Endothelial cell of umbilical vein (primary cell): ENCODE results near the gene RIMBP3C. TPM values are rescaled to one million over a fixed set of nuclear protein-coding genes. Genes with fewer than 3 reads are reported as not detected.

Source experiments
- BruUV-seq: library from RNA; stranded (reverse); fragments of 400-500 nt; replicated peaks from 2 replicates; lab custom pipeline; 2021; lab: Mats Ljungman, UMichigan
- CTCF ChIA-PET: fragments of 300-600, 350-600 bp; sonication (Branson Sonifier 250); formaldehyde crosslinking; loops from one replicate; lab custom pipeline; 2021; ENCODE audit warnings: antibody characterized with exemption, inconsistent platforms; lab: Charles Lee
- POLR2A ChIA-PET: fragments of 300-600, 350-600 bp; sonication (Branson Sonifier 250); formaldehyde crosslinking; loops from one replicate; lab custom pipeline; 2021; ENCODE audit warnings: antibody characterized with exemption, inconsistent platforms; lab: Charles Lee
- DNase-seq: peaks from one replicate; pipeline ENCODE4 v3.0.0-alpha.2; 2011; ENCODE audit warnings: low read depth, low spot score
- FAIRE-seq: peaks from 2 replicates; lab custom pipeline; 2011; peaks lifted over from hg19 to GRCh38; lab: Jason Lieb, UNC
- H2AFZ ChIP-seq: 2 replicates; pipeline ENCODE4 v1.6.0; 2012; ENCODE audit warnings: low read depth, low read length, control low read depth, inconsistent platforms
- H3K27ac ChIP-seq: 2 replicates; pipeline ENCODE4 v1.5.1; 2011; ENCODE audit warnings: low read depth, mild to moderate bottlenecking, control low read depth, low read length, moderate library complexity; ENCODE audit not compliant: insufficient read depth
- H3K27me3 ChIP-seq, 2 experiments: 2 replicates each; pipeline versions ENCODE4 v1.6.0 to v1.6.1; 2011; ENCODE audit warnings: low read length in 2 of 2, mixed read lengths in 1 of 2; ENCODE audit not compliant: control insufficient read depth in 2 of 2, insufficient read depth in 2 of 2
- H3K36me3 ChIP-seq, 2 experiments: 2 replicates in 1 of 2; 3 replicates in 1 of 2; pipeline ENCODE4 v1.5.1; 2011; ENCODE audit warnings: low read length in 2 of 2, mild to moderate bottlenecking in 1 of 2, moderate library complexity in 1 of 2; ENCODE audit not compliant: control insufficient read depth in 2 of 2, insufficient read depth in 2 of 2; ENCODE audit errors: extremely low read depth in 1 of 2
- H3K4me1 ChIP-seq: 3 replicates; pipeline ENCODE4 v1.5.1; 2011; ENCODE audit warnings: mild to moderate bottlenecking, low read length; ENCODE audit not compliant: control insufficient read depth, insufficient read depth; ENCODE audit errors: extremely low read depth
- H3K4me2 ChIP-seq: 2 replicates; pipeline ENCODE4 v1.6.1; 2011; ENCODE audit warnings: low read length, control low read depth, mixed read lengths; ENCODE audit not compliant: insufficient read depth
- H3K4me3 ChIP-seq, 3 experiments: fragments of 200-600 bp in 1 of 3; sonication (generic), shearing (Covaris generic) in 1 of 3; replicated peaks in 1 of 3; 2 replicates each; pipeline ENCODE4 v1.5.1; 2011 to 2016; ENCODE audit warnings: control low read depth in 3 of 3, low read length in 3 of 3, mild to moderate bottlenecking in 2 of 3, inconsistent platforms in 1 of 3, low read depth in 1 of 3, moderate library complexity in 1 of 3; ENCODE audit not compliant: insufficient read depth in 1 of 3
- H3K79me2 ChIP-seq: 2 replicates; pipeline ENCODE4 v1.6.0; 2012; ENCODE audit warnings: low read length, inconsistent platforms; ENCODE audit not compliant: control insufficient read depth, insufficient read depth
- H3K9ac ChIP-seq: replicated peaks from 2 replicates; pipeline ENCODE3; 2011; ENCODE audit warnings: low read length, control low read depth; ENCODE audit not compliant: insufficient read depth; ENCODE audit errors: extremely low read depth
- H3K9me1 ChIP-seq: replicated peaks from 3 replicates; pipeline ENCODE4 v1.6.0; 2011; ENCODE audit warnings: mild to moderate bottlenecking, low read length; ENCODE audit not compliant: control insufficient read depth, insufficient read depth; ENCODE audit errors: extremely low read depth
- H3K9me3 ChIP-seq: replicated peaks from 2 replicates; pipeline ENCODE4 v1.5.1; 2012; ENCODE audit warnings: low read length, inconsistent platforms; ENCODE audit not compliant: control insufficient read depth, insufficient read depth
- H4K20me1 ChIP-seq: replicated peaks from 2 replicates; pipeline ENCODE3; 2011; ENCODE audit warnings: mild to moderate bottlenecking, low read length; ENCODE audit not compliant: control insufficient read depth, insufficient read depth; ENCODE audit errors: extremely low read depth
- CTCF ChIP-seq, 2 donors: IDR thresholded peaks; 1 replicate in 1 of 2; 2 replicates in 1 of 2; pipeline ENCODE4 v1.5.1; 2011; ENCODE audit warnings: low read length in 2 of 2, mild to moderate bottlenecking in 2 of 2, moderate library complexity in 2 of 2, control low read depth in 1 of 2, inconsistent platforms in 1 of 2, low read depth in 1 of 2; ENCODE audit not compliant: insufficient read depth in 1 of 2; ENCODE audit errors: extremely low read depth in 1 of 2
- EZH2 ChIP-seq: IDR thresholded peaks from 2 replicates; pipeline ENCODE4 v1.6.1; 2012; ENCODE audit warnings: borderline replicate concordance, low read depth, mild to moderate bottlenecking, moderate library complexity, low read length, inconsistent platforms; ENCODE audit not compliant: severe bottlenecking
- FOS ChIP-seq: IDR thresholded peaks from 2 replicates; pipeline ENCODE4 v1.6.1; 2011; ENCODE audit warnings: mild to moderate bottlenecking, low read length, moderate library complexity, borderline replicate concordance; ENCODE audit not compliant: insufficient read depth
- GATA2 ChIP-seq: IDR thresholded peaks from 2 replicates; pipeline ENCODE4 v1.7.0; 2011; ENCODE audit warnings: low read depth, mild to moderate bottlenecking, moderate library complexity, mixed read lengths, low read length; ENCODE audit not compliant: insufficient read length, insufficient read depth
- JUN ChIP-seq: IDR thresholded peaks from 2 replicates; pipeline ENCODE4 v1.6.1; 2011; ENCODE audit warnings: borderline replicate concordance, low read depth; ENCODE audit not compliant: insufficient read length, insufficient read depth
- MAX ChIP-seq: IDR thresholded peaks from 2 replicates; pipeline ENCODE4 v1.6.1; 2011; ENCODE audit not compliant: insufficient read depth, insufficient read length
- MYC ChIP-seq: IDR thresholded peaks from one replicate; pipeline ENCODE4 v1.6.1; 2011; ENCODE audit warnings: mild to moderate bottlenecking, low read depth, low read length
- POLR2A ChIP-seq: IDR thresholded peaks from 2 replicates; pipeline ENCODE4 v1.6.1; 2012; ENCODE audit warnings: low read depth, mild to moderate bottlenecking, control low read depth, low read length
- POLR2AphosphoS5 ChIP-seq: IDR thresholded peaks from 2 replicates; pipeline ENCODE4 v1.6.1; 2012; ENCODE audit warnings: low read depth, mild to moderate bottlenecking, control low read depth, low read length, moderate library complexity; ENCODE audit not compliant: insufficient read depth
- dilution Hi-C: fragments of 300-500 bp; cut with MboI; formaldehyde crosslinking; loops from one replicate; pipeline ENCODE4 v1.15.0; 2019; ENCODE audit warnings: low sequenced_read_pairs; ENCODE audit not compliant: extremely low pct_ligation_motif_present
- intact Hi-C: fragments of 100-400 bp; cut with micrococcal nuclease; formaldehyde crosslinking; loops from one replicate; pipeline ENCODE4 v1.10.0; 2022
- polyA plus RNA-seq, 4 experiments: library from polyadenylated mRNA; depleted of rRNA in 3 of 4; stranded (reverse) in 3 of 4; unstranded in 1 of 4; fragments of >200 nt; gene quantifications; 2 replicates each; pipeline versions ENCODE4 v1.2.1 to v1.2.3, GENCODE V29; 2011 to 2012; ENCODE audit warnings: missing spikeins in 1 of 4
- total RNA-seq: library from RNA; stranded (reverse); gene quantifications from 2 replicates; pipeline ENCODE4 v1.2.3, GENCODE V29; 2021

The RIMBP3C gene
- total and polyA plus RNA-seq, 2 donors (not counting 3 experiments of a cell fraction or from before 2014, with no cell fraction given) = 0.04 to 0.09 TPM

- BruUV-seq = no TSS peak
These were observed 48.0 kb upstream of the RIMBP3C start for GRCh38 chr22:21599053-21599893.

More at GRCh38 chr22:21599053-21599893, 48.0 kb upstream of the RIMBP3C start:
- no peak for FAIRE-seq
- POLR2A ChIA-PET = interaction anchor here (0.7 kb wide), 1 partner anchor 1064 kb away, joined by 4 read pairs; no protein-coding TSS in a partner anchor
- dilution Hi-C loops = no loop called here
- no peak overlapping the region for H3K27ac ChIP-seq
- no peak overlapping the region for H3K4me3 ChIP-seq
- H3K79me2 ChIP-seq = peaks cover 92% of the 10 kb centered on the region
- H3K9ac ChIP-seq = peak overlapping the region; percentile 3
- no peaks in the 10 kb centered on the region for H3K9me1 ChIP-seq
- no peak overlapping the region for H2AFZ ChIP-seq
- intact Hi-C loops = no loop called here
- H3K27me3 ChIP-seq = no peaks in the 10 kb centered on the region
- TF ChIP-seq POLR2AphosphoS5 = no peak
- no peak for TF ChIP-seq GATA2
- no peak for TF ChIP-seq JUN
- TF ChIP-seq MAX = no peak
- TF ChIP-seq MYC = no peak
- TF ChIP-seq CTCF (IDR thresholded peaks at IDR 0.05; ENCODE audit: extremely low read depth in 1 of 2, insufficient read depth in 1 of 2, low read depth in 1 of 2, low read length in 2 of 2) = no peak
- no peak for TF ChIP-seq FOS
- TF ChIP-seq POLR2A = no peak
- TF ChIP-seq EZH2 = no peak
- H4K20me1 ChIP-seq = peaks cover 7% of the 10 kb centered on the region
- H3K4me2 ChIP-seq = no peak overlapping the region
- CTCF ChIA-PET = interaction anchor here (0.9 to 1.0 kb wide), 2 partner anchors 9 to 11 kb away, joined by 3 to 4 read pairs; no protein-coding TSS in a partner anchor
- DNase-seq = no peak
- peaks cover 4% of the 10 kb centered on the region for H3K4me1 ChIP-seq
- H3K36me3 ChIP-seq = peaks cover 8 to 9% of the 10 kb centered on the region in 2 experiments
- no peaks in the 10 kb centered on the region for H3K9me3 ChIP-seq
